ENCODE measurements around the gene ZNF511. TPM values are rescaled to one million over a fixed set of nuclear protein-coding genes. Genes with fewer than 3 reads are reported as not detected.

The ZNF511 gene
- total RNA-seq, 4 donors from 2014 or later = 23.1 to 45.5 (median 30.0) TPM

DNA sequence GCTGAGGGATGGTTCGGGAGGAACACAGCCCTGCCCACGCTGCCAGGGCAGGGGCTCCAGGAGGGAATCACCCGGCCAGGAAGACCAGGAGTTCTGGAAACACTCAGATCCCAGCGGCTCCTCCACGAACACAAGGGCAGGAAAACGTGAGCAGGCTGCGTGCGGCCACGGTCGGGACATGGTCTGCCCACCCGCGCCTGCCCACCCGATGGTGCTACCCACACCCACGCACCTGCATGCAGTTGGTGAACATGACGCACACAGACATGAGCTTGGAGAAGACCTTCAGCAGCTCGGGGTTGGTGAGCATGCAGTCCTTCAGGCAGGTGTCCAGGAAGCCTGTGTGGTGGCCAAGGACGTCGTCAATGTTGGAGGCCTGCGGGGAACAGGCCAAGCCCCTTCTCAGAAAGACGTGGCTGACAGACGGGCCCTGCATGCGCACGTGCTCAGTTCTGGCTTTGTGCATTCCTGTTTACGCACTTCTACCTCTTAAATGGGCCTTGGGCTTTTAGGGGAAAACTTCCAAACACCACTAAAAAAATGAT lies 25.8 kb upstream of the ZNF511 start:
- no peak overlapping the region for H3K4me3 ChIP-seq
- TF ChIP-seq, protein P1, sequence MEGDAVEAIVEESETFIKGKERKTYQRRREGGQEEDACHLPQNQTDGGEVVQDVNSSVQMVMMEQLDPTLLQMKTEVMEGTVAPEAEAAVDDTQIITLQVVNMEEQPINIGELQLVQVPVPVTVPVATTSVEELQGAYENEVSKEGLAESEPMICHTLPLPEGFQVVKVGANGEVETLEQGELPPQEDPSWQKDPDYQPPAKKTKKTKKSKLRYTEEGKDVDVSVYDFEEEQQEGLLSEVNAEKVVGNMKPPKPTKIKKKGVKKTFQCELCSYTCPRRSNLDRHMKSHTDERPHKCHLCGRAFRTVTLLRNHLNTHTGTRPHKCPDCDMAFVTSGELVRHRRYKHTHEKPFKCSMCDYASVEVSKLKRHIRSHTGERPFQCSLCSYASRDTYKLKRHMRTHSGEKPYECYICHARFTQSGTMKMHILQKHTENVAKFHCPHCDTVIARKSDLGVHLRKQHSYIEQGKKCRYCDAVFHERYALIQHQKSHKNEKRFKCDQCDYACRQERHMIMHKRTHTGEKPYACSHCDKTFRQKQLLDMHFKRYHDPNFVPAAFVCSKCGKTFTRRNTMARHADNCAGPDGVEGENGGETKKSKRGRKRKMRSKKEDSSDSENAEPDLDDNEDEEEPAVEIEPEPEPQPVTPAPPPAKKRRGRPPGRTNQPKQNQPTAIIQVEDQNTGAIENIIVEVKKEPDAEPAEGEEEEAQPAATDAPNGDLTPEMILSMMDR (IDR thresholded peaks at IDR 0.05) = no peak
- no peak for TF ChIP-seq POLR2A (IDR thresholded peaks at IDR 0.05)
- intact Hi-C loops (cut with DNase I; ENCODE audit: low total_unique reads) = no loop called here
- no peaks in the 10 kb centered on the region for H3K36me3 ChIP-seq
- H3K9me3 ChIP-seq = no peaks in the 10 kb centered on the region
- no peaks in the 10 kb centered on the region for H3K4me1 ChIP-seq
- H3K27ac ChIP-seq = no peak overlapping the region
- no peak for DNase-seq
- H3K27me3 ChIP-seq = no peaks in the 10 kb centered on the region

DNA sequence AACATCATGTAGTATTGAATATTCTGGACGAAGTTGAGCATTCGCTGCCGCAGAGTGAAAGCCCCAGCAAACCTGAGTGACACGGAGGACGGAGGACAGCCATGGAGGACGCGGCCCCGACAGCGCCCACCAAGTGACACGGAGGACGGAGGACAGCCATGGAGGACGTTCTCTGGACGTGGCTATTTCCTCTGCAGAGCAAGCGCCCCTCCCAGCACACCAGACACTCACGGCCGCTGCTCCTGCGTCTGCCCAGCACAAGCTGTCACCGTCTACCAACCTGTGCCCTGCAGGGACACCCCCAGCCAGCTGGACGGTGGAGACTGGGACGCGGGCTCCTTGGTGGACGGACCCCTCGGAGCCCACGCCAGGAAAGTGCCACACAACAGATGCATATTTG lies 24.8 kb upstream of the ZNF511 start:
- no peaks in the 10 kb centered on the region for H3K9me3 ChIP-seq
- DNase-seq = no peak
- intact Hi-C loops (cut with DNase I; ENCODE audit: low total_unique reads) = no loop called here
- no peak overlapping the region for H3K27ac ChIP-seq
- TF ChIP-seq POLR2A (IDR thresholded peaks at IDR 0.05) = no peak
- TF ChIP-seq, protein P1 (IDR thresholded peaks at IDR 0.05) = no peak
- H3K4me3 ChIP-seq = no peak overlapping the region
- H3K4me1 ChIP-seq = no peaks in the 10 kb centered on the region
- no peaks in the 10 kb centered on the region for H3K27me3 ChIP-seq
- no peaks in the 10 kb centered on the region for H3K36me3 ChIP-seq

DNA sequence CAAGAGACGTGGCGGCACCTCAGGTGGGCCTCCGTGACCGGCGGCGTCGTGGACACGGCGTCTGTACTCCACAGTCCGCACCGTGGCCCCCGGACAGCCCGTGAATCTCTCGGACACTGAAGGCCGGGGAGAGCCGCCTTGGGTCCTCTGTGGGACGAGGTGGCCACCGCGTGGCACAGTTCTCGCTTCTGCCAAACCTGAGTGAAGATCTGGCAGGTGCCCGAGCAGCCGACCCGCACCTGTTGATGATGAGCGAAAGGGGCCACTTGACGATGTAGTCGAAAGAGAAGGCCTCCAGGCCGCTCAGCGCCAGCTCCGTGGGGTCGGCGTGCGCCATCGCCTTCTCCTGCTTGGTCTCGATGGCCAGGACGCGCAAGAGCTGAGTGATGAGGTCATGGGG lies 23.5 kb upstream of the ZNF511 start:
- H3K9me3 ChIP-seq = no peaks in the 10 kb centered on the region
- H3K4me3 ChIP-seq = no peak overlapping the region
- H3K27ac ChIP-seq = no peak overlapping the region
- H3K36me3 ChIP-seq = no peaks in the 10 kb centered on the region
- TF ChIP-seq POLR2A (IDR thresholded peaks at IDR 0.05) = no peak
- TF ChIP-seq, protein P1 (IDR thresholded peaks at IDR 0.05) = no peak
- intact Hi-C loops (cut with DNase I; ENCODE audit: low total_unique reads) = no loop called here
- H3K27me3 ChIP-seq = no peaks in the 10 kb centered on the region
- DNase-seq = no peak
- no peaks in the 10 kb centered on the region for H3K4me1 ChIP-seq

DNA sequence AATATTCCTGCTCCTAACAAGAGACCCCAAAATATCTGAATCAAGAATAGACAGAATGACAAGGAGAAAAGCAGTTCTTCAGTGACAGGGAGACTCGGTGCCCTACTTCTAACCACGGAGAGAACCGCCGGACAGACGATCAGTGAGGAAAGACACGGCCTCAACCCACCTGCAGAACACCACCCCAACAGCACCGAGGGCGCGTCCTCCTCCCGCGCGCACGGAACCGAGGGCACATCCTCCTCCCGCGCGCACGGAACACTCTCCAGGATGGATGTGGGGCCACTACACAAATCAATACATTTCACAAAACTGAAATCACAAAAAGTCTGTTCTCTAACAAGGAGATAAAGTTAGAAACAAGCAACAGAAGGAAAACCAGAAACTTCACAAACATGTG lies 22.3 kb upstream of the ZNF511 start:
- TF ChIP-seq, protein P1 (IDR thresholded peaks at IDR 0.05) = no peak
- TF ChIP-seq POLR2A (IDR thresholded peaks at IDR 0.05) = no peak
- no peaks in the 10 kb centered on the region for H3K36me3 ChIP-seq
- no peak overlapping the region for H3K27ac ChIP-seq
- no peaks in the 10 kb centered on the region for H3K27me3 ChIP-seq
- H3K4me3 ChIP-seq = no peak overlapping the region
- H3K4me1 ChIP-seq = no peaks in the 10 kb centered on the region
- no peak for DNase-seq
- no peaks in the 10 kb centered on the region for H3K9me3 ChIP-seq
- intact Hi-C loops (cut with DNase I; ENCODE audit: low total_unique reads) = no loop called here

DNA sequence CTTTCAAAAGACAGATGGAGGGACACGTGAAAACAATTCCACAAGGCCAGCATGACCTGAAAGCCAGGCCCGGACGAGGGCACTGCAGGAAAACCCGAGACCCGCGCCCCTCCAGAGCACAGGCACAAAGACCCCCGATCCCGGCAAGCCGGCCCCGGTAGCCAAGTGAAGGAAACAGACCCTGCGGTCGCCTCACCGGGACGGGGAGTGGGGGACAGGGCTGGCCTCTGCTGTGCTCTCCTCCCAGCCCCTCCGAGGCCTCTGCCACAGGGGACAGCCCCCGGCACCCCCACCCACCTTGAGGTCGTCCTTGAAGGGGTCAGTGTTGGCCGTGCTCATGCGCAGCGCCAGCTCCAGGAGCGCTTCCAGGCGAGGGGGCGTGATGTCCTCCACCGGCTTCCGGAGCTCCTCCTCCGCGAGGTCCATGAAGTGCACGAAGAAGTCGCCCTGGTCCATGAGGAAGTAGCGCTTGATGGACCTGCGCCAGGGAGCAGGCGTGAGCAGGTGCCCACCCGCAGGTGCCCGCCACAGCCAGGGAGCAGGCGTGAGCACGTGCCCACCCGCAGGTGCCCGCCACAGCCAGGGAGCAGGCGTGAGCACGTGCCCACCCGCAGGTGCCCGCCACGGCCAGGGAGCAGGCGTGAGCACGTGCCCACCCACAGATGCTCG lies 20.7 kb upstream of the ZNF511 start:
- intact Hi-C loops (cut with DNase I; ENCODE audit: low total_unique reads) = no loop called here

More for the DNA sequence above, 20.7 kb upstream of the ZNF511 start:
- TF ChIP-seq POLR2A (IDR thresholded peaks at IDR 0.05) = no peak
- TF ChIP-seq, protein P1 (IDR thresholded peaks at IDR 0.05) = no peak
- H3K27ac ChIP-seq = no peak overlapping the region
- no peaks in the 10 kb centered on the region for H3K36me3 ChIP-seq
- DNase-seq = no peak
- no peaks in the 10 kb centered on the region for H3K4me1 ChIP-seq
- H3K27me3 ChIP-seq = no peaks in the 10 kb centered on the region
- no peaks in the 10 kb centered on the region for H3K9me3 ChIP-seq
- no peak overlapping the region for H3K4me3 ChIP-seq

All from uterus (tissue), 4 donors.